CD4-positive, alpha-beta T cell treated with Interleukin-17A for 4 hours (primary cell): ENCODE data around the gene TRPM5.

ENCODE experiments used
- DNase-seq: peaks from one replicate; pipeline ENCODE4 v3.0.0-alpha.2; 2020; ENCODE audit warnings: mixed read lengths

Gene TRPM5

DNA sequence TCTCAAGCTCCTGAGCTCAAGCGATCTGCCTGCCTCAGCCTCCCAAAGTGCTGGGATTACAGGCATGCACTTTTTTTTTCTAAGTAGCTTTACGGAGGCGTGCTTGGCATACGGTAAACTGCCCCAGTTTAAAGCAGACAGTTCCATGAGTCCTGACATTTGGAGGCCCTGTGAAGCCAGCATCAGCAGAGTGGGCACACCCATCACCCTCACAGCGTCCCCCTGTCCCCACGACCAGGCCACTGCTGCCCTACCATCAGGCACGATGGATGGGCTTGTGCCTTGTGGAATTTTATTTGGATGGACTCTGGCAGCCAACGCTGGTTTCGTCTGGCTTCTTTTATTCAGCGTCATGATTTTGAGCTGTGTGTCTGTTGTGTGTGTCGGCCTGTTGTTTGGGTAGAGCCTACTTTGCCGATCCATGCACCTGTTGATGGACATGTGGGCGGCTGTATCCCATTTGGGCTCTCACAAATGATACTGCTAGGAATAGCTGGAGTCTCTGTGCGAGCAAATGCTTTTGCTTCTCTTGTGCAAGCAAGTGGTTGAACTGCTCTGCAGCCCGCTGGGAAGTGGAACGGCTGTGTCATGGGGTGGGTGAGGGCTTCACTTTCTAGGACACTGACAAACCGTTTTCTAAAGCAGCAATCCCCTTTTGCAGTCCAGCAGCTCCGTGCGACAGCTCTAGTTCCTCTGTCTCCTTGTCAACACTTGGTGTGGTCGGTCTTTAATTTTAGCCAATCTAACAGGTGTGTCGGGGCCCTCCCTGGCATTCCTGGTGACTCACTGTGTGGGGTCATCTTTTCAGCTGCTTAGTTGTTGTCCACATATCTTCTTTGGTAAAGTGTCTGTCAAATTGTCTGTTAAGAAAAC, 24.3 kb upstream of the TRPM5 start:
- DNase-seq, result no peak

DNA sequence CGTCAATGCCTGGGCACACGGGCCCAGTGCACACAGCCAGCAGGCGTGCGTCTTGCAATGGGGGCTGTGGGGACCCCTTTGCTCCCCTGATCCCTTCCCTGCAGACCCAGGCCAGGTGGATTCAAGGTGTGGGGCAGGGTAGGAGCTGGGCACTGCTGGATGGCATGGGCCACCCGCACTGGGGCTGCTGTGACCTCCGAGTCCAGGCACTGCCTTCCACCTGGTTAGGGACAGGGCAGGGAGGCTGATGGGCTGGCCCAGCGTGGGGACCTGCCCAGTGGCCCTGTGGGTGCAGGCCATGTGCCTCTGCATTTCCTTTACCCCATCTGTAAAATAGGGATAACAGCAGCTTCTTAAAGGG, 23.4 kb upstream of the TRPM5 start:
- no peak for DNase-seq

DNA sequence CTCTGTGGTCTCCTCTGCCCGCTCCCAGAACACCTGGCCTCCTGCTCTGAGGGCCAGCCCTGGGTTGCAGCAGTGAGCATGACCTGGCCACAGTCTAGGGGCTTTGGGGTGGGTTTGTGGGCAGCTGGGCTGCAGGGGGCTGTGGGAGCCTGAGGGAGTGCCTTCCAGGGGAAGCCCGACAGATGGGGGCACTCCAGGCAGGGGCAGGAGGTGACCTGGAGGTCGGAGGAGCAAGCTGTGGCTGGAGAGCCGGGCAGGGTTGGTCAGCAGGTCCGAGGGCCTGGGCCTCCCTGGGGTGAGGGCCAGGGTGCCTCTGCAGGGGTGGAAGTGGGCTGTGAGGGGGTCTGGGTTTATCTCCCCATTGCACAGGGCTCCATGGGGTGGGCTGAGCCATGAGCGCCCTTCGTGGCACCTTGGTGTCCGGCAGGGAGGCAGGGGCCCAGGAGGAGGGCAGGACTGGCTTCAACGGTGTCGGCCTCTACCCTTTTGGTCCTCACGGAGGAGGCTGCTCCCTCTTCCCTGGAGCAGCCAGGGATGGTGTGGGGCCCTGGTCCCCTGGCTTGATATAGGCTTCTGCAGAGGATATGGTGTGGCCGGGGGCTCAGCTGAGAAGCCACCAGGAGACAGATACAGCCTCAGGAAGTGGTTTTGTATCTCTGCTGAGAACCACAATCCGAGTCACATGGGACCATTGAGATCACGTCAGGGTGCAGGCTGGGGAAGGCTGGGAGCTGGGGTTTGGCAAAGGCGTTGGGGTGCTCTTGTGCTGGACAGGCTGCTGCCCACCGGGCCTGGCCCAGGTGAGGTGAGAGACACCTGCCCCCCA, 22.8 kb upstream of the TRPM5 start:
- DNase-seq, result peak; percentile 74

DNA sequence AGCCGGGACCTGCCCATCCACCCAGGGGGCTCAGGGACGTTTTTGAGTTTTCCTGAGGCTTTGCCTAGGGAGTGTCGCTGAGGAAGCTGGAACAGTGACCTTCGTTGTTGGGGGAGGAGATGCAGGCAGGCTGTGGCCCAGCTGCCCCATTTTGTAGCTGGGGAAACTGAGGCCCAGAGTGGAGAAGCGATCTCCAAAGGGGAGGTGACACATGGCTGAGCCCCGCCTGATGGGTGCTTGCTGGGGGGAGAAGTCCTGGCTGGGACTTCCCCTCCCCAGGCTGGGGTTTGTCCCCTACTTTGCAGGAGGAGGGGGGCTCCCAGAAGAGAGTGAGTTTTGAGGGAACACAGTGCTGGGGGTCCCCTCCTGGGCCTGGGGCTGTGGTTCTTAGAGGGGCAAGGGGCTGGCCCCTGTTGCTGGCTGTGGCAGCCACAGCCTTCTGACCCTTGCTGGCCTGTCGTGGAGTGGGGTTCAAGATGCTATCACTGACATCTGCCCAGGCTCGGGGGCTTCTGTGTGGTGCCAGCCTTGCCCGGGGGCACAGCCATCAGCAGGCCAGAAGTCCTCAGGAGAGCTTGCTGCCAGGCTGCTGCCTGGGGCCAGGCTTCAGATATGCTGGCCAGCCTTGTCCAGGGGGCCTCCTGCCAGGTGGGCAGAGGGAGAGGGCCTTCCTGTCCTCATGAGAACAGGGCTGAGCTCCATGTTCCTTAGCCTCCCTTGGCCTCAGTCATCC, 21.9 kb upstream of the TRPM5 start:
- no peak for DNase-seq

DNA sequence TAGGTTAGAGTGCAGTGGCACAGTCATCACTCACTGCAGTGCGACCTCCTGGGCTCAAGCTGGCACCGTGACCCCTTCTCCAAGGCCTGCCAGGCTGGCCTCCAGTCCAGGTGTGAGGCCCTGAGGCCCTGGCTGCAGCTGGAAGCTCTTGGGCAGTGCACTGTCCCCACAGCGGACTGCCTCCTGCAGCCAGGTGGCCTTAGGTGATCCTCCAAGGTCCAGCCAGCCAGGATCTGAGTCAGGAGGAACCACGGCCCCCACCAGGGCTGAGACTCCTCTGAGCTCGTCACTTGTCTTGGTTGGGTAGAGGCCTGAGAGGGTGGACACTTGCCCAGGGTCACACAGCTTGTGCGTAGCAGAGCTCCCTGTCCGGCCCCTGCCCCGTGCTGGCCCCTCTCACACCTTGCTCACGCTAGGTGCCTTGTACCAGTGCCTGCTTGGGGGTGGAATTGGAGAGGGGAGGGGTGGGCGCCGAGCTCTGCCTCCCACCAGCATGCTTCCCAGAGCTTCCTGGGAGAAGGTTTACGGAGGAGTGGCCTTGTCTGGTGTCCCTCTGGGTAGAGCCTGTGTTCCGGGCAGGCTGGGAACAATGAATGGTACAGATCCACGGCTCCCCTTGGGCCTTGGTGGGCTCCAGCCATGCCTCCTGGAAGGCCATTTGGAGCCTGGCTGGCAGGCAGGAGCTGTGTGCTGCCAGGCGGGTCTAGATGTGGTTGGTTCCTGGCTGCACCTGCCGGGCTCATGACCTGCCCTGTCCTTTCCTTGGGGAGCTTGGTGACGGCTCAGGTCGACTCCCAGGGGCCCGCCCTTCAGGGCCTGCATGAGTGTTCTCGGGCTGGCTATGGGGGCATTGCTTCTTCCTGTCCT, 21.1 kb upstream of the TRPM5 start:
- no peak for DNase-seq

DNA sequence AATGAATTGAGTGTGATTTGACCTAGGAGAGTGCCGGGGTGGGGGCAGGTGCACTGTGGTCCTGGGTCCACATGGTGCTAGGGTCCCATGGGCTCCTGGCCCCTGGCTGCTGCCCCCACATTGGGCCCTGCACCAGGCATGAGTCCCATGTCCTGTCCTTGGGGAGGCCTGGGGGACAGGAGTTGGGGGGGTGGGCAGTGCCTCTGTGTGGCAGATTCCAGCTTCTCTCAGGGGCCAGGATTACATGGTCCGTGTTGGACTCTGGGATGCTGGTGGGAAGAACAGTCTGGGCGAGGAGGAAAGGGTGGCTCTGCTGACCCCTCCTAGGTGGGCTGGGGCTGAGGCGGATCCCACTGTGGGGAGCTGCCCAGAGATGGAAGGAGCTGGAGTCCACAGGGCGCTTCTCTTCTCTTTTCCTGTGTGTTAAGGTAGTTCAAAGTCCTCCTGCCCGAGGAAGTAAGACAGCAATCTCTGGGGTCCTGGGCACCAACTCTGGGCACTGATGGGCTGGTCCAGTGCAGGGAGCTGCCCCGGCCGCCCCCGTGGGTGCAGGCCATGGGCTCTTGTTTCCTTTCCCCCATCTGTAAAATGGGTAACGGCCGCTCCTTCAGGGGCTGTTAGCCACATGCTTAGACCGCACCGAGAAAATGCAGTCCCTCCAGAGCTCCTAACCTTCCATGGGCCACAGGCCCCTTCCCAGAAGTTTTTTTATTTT, 20.3 kb upstream of the TRPM5 start:
- no peak for DNase-seq

DNA sequence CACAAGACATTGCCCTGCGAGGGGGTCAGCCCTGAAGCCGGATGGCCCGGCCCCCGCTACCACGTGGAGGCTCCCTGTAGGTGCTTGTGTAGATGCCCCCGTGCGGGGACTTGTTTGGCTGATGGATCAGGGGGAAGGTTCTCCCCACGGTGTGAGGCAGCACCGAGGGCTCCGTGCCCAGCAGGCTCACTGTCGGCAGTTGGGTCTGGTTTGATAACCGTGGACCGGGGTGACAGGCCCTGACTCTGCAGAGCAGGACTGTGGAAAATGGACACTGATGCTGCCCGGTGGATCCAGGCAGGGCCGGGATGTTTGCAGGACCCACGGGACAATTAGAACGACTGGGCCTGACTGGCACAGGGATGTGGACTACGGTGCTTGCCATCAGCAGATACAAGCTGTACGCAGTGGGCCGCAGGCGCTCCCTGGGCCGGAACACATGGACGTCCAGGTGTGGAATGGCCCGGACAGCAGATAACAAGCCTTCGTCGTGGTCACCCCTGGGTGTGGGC, 19.5 kb upstream of the TRPM5 start:
- DNase-seq, result no peak

DNA sequence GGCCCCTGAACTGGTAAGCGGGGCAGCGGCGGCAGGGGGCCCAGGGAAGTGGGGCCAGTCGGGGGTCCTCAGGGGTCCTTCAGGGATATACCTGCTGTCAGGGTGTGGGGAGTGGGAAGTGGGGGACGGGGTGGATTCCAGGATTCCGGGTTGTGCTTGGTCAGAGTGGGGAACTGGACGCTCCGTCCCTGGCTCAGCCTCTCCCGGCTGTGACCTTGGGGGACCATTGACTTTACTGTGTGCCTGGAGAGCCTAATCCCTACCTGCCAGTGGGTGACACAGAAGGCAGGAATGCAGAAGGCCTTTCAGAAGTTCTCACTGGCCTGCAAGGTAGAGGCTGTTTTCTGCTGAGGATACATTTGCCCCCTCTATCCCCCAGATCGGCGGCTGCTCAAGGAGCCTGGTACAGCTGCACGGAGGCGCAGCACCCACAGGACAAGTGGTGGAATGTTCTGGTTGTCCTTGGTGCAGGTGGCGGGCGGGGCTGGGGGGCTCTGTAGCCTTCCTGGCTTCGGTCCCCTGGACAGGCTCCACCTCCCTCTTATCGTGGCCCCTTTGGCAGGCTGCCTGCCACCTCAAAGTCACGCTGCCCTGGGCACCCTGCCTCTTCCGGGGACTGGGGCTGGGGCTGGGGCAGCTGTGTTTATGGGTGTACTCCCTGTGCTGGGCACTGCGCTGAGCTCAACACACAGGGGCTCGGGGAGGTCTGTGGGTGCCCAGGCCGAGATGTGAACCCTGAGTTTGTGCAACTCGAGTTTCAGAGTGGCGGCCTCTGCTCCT, 18.9 kb upstream of the TRPM5 start:
- no peak for DNase-seq

DNA sequence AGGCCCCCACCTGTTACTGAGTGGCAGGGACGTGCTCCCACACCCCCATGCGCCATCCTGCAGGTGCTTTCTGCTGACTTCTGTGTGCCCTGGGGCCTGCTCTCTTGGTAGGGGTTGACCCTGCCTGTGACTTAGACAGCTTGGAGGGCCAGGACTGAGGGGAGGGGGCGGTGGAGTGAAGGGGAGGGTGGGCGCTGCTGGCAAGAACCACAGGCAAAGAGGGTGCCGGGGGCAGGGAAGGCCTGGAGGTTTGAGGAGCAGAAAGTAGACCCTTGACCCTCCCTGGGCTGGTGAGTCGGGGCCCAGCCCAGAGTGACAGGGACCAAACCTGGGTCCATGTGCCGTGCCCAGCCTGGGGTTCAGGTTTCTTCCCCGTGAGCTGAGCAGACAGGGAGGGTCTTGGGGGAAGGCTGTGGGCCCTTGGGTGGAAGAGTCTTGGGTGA, 18.2 kb upstream of the TRPM5 start:
- DNase-seq, result no peak

DNA sequence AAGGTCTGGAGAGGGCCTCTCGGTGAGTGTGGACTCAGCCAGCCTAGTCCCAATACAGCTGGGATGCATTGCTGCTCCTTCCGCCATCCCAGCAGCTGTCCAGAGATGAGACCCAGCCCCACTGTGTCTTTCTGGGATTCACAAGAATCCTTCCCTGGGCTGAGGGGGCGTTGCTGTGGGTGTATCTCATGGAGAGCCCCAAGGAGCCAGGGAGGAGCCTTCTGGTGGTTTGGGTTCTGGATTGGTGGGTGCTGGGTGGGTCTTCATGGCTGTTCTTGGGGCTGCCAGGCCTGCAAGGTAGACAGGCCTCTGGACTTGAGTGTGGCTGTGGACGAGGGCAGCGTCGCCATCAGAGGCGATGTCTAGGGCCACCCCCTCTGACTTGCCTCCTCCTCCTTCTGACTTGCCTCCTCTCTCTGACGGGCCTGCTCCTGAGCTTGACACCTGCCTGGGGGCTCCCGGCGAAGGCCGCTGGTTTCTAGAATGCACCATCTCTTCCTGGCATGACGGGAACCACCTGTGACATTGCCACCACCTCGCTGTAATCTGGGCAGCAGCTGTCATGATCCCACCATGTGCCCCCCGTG, 17.7 kb upstream of the TRPM5 start:
- no peak for DNase-seq

DNA sequence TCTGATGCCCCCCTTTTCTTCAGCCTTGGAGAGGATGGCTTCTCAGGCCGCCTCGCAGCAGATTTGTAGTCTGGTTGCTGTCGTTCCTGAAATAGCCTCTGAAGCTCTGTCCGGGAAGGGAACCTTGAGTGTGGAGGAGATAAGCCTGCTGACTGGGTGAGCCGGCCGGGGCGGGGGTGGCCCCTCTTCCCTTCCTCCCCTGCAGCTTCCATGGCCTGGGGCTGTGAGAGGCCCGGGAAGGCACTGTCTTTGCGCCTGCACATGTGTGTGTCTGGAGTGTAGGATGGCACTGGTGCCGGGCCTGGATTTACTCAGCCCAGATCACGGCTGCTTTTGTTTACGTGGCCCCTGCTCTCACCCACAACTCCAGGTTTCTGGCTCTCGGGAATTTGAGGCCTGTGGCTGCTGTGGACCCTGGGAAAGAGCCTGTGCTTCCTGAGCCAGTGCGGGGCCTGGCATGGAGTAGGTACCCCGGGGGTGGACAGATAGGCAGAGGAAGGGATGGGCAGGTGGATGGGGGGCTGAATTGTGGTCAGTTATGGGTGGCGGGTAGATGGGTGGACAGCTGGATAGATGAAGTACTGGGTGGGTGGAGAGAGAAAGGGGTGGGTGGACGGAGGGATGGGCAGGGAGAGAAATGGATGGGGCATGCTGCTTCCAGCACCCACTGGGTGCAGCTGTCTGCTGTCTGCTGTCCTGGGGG, 17.1 kb upstream of the TRPM5 start:
- DNase-seq, result no peak

DNA sequence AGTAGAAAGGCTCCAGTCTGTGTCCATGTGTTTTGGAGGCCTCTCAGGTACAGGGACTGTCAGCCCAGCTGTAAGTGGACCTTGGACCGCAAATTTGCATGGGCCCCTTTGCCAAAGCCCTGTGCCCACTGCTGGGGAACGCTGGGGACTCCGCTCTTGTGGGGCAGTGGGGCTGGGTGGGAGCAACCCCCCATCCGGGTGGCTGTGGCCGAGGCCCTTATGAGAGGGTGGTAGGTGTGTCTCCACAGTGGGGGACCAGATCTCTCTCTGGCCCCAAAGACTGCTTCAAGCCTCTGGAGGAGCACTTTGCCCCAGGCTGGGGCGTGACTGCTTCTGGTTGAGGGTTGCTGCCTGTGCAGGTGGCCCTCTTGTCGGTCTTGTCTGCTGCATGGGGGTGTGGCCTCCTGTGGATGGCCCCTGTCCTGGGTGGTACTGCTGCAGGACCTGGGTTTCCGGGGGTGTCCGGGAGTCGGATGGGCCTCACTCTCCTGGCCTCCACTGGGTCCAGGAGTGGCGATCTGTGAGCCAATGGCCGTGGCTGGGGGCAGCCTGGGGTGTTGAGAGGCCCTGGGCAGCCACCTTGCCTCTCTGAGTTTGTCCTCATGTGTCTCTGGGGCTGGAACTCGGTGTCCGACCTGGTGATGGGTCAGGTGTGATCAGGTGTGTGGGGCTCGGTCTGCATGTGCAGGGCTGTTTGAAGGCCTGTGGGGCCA, 16.4 kb upstream of the TRPM5 start:
- no peak for DNase-seq

DNA sequence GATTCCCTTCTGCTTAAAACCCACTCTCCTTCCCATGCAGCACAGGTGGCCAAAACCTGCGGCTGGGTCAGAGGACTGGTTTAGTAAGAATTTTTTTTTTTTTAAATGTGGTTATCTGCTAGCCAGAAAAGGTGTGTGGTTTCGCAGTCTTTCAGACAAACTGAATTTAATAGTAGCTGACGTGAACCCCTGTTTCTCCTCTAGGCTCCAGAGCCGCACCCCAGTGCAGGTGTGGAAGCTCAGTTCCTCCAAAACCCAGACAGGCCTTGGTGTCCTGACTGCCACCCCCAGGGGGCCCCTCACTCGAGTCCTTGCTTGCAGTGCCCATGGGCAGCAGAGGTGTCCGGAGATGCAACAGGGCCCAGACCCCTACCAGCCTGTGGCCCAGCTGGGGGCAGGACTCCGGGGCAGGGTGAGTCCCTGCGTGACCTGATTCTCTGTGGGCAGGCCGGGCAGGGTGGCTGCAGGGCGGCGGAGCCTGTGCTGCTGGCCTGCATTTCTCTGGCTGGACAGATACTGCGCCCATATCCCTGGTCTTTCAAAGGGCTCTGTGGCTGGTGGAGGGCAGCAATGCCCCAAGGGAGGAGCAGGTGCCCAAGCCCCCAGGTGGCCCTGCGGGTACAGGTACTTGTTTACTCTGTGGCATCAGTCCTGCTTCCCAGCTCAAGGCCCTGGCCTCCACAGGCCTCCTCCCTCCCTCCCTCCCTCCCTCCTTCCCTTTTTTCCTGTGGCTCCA, 15.7 kb upstream of the TRPM5 start:
- DNase-seq, result no peak

DNA sequence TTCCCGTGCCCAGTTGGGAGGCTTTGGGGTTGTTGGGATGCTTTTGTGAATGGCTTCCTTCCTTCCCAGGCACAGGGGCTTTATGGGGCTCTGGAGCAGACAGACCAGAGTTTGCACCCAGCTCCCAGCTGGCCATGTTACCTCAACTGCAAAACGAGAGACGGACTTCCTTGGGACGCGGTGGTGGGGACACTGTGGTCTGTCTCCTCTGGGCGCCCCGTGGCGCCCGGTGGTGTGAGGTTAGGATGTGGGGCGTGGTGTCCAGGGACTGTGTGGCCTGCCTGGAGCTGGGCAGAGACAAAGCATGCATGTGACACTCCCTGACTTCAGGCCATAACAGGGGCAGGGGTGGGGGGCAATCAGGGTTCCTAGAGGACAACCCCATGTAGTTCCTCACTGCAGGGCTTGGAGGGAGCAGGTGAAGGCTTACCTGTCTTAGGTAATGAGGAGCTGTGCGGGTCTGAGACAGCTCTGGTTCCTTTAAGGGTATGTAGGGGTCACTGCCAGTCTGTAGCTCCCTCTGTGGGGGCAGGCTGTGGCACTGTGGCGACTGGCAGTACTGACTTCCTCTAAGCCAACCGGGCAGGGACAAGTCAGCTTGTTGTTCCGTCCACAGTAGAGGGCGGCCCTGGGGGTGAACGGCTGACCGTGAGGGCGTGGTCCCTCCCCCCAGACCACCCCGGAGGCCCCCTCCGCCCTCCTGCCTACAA, 14.9 kb upstream of the TRPM5 start:
- DNase-seq, result no peak

DNA sequence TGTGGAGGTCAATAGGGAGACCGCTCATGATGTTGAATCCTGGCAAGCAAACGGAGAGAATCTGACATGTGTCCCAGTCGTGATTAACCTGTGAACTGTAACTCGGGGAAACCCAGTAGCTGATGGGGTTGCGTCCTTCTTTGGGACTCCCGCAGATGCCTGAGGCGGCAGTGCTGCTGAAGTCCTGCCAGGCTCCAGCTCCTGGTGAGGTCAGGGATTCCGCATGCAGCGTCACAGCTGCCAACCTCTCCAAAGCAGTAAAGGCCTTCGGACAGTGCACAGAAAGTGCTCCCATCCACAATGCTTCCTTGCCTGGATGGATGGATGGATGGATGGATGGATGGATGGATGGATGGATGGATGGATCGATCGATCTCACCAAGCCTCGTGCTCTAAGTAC, 14.0 kb upstream of the TRPM5 start:
- DNase-seq, result no peak

DNA sequence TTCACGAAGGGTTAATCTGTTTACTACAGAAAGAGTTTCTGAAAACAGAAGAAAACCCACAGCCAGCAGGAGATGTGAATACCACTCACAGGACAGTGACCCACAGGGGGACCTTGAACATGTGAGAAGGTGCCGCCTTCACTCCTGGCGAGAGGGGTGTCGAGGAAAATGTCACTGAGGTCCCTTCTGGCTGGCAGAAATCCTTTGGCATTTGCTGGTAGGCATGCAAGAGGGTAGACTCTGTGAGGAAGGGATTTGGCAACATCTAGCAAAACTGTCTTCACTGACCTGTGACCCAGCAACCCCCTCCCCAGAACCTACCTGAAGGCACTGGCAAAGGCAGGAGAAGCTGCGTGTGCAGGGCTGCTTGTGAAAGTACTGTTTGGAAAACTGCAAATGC, 9.1 kb upstream of the TRPM5 start:
- no peak for DNase-seq

DNA sequence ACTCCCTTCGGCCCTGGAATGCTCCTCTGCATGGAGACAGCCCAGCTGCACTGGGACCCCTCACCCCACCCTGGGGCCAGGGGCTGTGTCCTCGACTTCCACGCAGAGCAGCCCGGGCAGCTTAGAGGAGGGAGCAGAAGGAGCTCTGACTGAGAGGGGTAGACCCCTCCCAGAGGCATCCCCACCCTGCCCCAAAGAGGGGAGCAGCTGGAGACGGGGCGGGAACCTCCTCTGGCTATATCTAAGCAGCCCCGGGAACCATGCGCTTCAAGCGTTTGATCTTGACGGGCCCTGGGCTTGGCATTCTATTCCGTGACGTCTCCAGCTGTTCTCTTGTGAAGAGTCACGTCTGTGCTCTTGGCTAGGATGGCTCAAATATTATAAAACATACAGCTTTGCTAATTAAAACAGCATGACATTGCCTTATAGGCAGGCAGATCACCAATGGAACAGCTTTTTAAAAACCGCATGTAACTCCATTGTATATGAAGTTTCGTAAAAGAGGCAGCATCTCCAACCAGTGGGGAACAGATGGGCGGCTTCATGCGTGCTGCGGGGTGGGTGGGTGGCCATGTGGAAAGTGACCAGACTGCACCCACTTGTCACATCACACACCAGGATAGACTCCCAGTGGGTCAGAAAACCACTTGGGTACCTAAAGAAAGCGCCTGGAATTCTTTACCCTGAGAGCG, 8.2 kb upstream of the TRPM5 start:
- no peak for DNase-seq
